Smooth muscle cell of the brain vasculature (primary cell): ENCODE data around the gene TMTC3.
"Not testable (repeated sequence)": the region's sequence is repeated elsewhere in the genome, so short reads cannot be mapped to it uniquely, and the experiment has no call there.

Experiments used
- DNase-seq: peaks from one replicate; pipeline ENCODE4 v3.0.0-alpha.2; 2012; ENCODE audit warnings: low read depth, low spot score

The TMTC3 gene

DNA sequence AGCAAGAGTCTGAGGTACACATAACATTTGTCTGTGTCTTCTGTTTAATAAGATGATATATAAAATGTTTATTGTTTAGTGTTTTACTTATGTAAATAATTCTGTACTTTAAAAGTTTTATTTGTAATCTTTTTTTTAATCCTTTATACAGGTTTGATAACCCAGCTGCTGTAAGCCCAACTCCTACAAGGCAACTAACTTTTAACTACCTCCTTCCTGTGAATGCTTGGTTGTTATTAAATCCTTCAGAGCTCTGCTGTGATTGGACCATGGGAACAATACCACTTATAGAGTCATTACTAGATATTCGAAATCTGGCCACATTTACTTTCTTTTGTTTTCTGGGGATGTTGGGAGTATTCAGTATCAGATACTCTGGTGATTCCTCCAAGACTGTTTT is 24.1 kb downstream of the TMTC3 start:
- DNase-seq: no peak

DNA sequence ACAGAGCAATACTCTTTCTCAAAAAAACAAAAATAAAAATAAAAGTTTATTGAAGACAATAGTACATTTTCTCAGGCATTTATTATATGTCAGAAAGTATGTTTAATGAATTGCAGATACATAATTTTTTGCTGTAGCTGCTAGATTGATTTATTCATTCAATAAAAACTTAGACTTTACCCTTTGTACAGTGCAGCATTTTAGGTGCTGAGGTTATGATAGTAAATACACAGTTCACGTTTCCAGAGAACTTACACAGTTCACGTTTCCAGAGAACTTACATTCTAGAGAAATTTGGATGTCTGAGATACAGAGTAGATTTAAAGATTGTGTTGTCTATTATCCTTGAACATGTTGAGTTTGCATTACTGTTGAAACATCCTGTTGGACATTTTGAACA is 25.3 kb downstream of the TMTC3 start:
- DNase-seq: no peak

DNA sequence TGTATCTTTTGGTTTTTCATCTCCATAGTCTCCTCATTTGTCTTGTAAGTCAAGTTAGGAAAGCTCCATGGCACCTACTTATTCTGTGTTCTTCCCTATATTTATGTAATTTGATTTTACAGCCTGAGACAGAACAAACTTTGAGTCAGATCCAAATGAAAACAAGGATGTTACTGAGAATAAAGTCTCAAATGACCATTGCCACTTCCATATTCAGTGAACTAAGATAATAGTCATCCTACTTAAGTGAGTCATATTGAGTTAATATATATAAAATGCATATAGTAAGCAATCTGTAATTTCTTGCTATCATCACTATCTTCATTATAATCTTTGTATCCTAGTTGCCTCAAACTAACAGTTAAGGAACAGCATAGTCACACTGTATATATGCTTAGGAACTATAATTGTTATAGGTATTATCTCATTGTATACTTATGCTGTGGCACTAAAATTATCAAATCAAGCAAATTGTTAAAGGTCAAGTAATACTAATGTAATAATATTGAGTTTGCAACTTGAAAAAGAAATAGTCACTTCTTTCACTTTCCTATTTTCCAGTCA is 30.8 kb downstream of the TMTC3 start:
- no peak for DNase-seq

DNA sequence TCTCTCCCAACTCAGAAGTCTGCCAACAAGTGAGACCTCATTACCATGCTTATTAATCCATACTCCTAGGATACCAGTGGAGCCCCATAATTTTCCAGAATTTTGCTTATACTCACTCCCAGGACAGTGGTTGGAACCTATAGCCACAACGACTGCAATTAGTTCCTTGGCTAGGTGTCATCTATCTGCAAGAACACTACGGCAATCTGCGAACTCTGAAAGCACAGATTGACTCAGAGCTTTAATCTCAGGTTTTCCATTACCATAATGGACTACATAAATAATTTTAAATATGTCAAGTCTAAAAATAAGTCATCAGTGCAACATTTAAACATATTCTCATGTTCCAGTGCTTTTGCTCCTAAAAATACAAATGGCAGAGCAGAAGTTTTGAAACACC is 33.4 kb downstream of the TMTC3 start:
- no peak for DNase-seq

DNA sequence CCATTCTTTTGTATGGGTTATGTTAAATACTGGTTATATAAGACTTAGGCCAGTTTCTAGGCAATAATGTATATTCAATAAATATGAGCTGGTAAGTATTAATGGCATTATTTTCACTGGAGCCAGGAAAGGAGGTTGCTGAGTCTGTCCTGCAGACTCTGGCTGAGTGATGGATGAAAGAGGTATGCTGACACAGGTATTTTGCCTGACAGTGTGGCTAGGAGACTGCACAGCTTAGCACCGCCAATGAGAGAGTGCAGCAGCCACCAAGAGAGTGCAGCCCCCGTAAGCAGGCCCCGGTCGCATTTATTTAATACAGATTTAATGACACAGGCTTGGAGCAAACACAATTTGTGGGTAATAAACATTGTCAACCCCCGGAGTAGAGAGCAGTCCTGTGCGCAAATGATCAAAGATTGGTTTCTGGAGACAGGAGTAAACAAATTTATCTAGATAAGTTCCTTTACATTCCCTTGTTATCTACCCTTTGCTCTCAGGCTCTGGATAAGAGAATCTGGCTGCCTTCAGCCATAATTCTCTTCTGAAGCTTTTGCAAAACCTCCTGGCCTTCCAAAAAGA is 37.4 kb downstream of the TMTC3 start:
- DNase-seq: no peak

DNA sequence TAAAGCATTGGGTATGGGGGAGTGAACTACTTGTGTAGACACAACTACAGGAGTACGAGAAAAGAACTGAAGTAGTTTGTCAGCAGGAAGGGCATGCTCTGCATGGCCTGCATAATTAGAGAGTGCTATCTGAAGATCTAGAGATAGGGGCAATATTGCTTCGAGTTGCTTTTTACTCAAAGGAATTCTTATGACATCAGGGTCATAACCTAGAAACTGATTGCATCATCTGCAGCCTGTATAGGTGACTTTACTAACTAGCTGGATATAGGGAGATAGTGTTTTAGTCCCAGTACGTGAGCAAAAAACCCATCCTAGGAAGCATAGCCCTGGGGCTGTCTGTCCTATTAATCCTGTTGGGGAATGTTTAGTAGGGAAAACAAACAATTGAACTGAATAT is 39.8 kb downstream of the TMTC3 start:
- no peak for DNase-seq

DNA sequence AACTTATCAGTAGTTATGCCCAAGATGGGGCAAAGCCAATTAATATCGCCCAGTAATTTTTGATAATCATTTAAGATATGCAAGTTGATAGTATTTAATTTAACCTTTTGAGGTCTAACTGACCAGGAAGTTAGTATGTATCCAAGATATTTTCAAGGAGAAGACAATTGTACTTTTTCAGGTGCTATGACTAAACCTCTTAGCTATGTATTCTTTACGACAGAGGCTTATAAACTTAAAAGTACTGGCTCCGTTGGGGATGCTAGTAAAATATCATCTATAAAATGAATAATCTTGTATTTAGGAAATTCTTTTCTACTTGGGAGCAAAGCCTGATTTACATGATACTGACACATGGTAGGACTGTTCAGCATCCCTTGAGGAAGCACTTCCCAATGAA is 40.3 kb downstream of the TMTC3 start:
- no peak for DNase-seq

DNA sequence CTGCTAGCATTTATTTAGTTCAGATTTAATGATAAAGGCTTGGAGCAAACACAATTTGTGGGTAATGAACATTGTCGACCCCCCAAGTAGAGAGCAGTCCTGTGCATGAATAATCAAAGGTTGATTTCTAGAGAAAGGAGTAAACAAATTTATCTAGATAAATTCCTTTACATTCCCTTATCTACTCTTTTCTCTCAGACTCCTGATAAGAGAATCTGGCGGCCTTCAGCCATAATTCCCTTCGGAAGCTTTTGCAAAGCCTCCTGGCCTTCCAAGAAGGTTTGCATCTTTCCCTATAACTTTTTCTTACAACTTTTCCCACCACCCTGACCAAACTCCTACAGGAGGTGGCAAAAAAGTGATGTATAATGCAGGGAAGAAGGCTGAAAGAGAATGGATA is 42.1 kb downstream of the TMTC3 start:
- no peak for DNase-seq

DNA sequence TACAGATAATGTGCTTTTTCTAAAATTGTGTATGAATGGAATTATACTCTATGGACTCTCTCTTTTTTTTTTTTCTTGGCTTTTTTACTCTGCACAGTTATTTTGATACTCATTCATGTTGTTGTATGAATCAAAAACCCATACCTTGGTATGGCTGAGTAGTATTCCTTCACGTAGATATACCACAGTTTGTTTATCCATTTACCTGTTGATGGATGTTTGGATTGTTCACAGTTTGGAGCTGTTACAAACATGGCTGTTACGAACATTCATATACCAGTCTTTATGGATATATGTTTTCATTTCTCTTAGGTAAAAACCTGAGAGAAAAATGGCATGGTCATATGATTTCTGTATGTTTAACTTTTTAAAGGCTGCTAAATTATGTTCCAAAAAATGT is 43.2 kb downstream of the TMTC3 start:
- no peak for DNase-seq

DNA sequence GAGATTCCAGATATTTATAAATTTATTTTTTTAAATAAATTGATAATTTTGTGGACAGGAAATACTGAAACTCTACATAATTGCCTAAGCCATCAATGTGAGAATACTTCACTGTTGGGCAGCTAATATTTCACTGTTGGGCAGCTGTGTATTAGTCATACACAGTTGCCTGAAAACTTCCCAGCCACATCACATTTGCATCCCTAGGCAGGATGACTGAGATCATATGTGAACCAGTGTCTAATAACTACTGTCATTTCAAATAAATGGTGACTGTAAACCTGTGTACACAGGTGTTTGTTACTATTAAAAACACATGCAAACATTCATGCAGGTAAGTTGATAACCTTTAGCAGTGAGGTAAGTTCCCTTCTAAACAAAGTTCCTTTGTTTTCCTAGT is 43.9 kb downstream of the TMTC3 start:
- DNase-seq: peak; percentile 35

DNA sequence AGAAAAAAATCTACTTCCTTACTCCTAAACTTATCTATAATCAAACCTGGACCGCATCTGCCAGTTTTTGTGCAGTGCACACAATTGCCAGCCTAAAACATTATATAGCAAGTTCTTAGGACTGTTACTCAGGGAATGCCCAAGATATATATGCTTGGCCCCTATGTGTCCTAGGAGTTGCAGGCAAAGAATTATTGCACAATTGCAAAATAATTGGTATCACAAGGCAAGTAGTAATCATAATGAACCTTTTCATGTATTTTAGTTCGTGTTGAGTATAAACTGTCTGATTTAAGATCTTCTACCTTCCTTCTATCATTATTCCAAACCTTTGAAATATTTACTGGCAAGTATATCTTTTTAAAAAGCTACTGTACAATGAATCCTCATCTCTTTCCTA is 45.5 kb downstream of the TMTC3 start:
- DNase-seq: no peak

DNA sequence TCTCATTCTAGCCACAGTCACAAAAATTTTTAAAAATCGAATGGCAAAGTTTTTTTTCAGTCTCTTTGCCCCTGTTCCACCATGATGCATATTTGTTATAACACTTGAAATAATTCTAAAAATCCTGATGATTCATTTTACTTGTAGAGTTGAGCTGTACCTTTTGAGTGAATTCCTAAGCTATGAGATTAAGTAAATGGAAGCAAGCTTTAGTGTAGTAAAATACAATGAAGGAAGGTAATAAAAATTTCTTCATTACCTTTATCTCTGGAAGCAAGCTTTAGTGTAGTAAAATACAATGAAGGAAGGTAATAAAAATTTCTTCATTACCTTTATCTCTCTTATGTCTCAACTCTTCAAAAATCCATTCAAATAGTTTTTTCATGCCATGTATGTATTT is 46.1 kb downstream of the TMTC3 start:
- DNase-seq: no peak

DNA sequence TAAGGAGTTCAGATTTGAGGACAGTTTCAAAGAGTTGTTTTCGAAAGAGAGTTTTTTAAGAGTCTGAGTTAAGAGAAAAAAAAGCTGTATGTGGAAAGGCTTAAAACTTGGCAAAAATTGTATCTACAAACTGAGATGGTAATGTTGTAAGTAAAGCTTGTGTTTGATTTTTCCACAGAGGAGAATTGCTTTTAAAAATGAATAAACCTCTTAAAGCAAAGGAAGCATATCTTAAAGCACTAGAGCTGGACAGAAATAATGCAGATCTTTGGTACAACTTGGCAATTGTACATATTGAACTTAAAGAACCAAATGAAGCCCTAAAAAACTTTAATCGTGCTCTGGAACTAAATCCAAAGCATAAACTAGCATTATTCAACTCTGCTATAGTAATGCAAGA is 50.3 kb downstream of the TMTC3 start:
- no peak for DNase-seq

DNA sequence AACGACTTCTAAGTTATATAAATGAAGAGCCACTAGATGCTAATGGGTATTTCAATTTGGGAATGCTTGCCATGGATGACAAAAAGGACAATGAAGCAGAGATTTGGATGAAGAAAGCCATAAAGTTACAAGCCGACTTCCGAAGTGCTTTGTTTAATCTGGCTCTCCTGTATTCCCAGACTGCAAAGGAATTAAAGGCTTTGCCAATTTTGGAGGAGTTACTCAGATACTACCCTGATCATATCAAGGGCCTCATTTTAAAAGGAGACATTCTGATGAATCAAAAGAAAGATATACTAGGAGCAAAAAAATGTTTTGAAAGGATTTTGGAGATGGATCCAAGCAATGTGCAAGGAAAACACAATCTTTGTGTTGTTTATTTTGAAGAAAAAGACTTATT is 52.8 kb downstream of the TMTC3 start:
- DNase-seq: no peak

DNA sequence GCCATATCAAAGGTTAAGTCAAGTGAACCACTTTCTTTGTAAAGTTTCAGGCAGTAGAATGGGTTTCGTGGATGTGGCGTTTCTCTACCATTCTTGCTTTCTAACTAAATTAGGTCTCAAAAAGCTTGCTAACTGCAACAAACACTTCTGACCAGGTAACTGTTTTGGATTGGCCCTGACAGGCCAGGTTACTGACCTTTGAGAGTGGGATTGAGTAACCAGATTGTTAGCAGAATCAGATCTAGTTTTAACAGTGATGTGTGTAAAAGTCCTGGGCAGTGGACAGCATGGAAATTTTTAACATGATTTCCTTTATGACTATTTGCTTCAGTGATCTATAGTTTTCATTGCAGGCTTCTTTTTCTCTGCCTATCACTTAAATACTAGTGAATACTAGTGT is 57.9 kb downstream of the TMTC3 start:
- DNase-seq: no peak

DNA sequence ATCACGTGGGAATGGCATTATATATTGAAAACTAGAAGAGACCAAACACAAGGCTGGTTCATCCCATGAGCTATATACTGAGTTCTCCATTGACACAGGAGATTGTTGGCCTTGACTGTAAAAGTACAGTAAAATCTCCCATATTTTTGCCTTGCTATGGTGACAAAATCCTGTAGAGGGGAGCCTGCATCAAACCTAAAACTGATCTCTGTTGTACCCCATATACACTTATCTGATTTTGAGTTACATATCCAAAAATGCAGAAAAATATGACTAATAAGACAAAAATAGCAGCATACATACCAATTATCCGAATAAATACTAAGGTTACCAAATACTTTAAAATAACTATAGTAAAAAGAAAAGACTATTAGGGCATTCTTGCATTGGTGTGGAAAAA is 60.4 kb downstream of the TMTC3 start:
- DNase-seq: no peak

DNA sequence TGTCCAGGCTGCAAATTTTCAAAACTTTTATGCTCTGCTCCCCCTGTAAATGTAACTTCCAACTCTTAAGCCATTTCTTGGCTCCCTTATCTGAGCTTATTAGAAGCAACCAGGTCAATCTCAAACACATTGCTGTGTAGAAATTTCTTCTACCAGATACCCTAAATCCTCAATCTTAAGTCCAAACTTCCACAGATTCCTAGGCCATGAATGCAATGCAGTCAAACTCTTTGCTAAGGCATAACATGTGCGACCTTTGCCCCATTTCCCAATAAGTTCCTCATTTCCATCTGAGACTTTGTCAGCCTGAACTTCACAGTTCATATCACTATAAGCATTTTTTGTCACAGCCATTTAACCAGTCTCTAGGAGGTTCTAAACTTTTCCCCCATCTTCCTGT is 64.5 kb downstream of the TMTC3 start:
- DNase-seq: no peak

DNA sequence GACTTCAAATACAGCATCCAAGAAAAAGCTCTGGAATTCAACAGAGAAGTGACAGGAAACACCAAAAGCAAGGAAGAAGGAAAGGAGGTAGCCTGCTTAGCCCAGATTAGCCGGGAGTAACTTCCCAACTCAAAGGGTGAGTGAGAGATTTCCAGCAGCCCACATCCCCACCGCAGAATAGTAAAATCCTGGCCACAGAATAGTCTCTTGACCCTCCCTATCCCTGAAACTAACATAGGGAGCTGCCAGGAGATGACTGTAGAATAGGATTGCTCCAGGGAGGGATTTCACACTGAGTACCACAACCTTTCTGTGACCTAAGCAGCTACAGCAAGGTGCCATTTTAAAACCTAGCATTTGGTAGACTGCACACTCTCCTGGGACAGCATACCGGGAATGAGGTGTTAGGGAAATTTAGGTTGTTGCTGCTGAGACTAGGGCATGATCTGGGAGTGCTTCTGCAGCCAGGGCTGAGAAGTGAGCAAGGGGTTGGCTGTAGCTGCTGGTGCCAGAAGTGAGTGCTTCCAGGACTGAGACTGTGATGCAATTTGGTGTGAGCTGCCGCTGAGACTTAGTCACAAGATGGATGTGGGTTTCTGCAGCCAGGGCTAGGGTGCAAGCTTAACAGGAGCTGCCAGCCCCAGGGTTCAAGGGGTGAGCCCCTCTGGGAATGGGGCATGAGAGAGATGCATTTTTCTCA is 66.0 kb downstream of the TMTC3 start:
- no peak for DNase-seq

DNA sequence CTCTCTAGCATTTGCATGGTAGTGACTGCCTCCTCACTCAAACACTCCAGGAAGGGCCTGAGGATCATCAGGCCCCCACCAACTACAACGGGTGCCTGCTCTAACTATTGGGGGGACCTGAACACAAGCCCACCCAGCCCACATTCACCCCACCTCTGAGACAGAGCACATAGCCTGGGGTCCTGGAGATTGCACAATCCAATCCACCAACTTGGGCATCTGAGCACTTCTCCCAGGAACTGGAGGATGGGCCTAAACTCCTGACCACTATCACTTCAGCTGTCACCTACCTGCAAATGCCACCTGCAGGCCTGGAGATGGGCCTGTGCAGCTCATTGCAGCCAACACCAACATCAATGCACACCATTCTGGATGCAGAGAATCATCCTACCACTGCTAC is 66.6 kb downstream of the TMTC3 start:
- DNase-seq: no peak

DNA sequence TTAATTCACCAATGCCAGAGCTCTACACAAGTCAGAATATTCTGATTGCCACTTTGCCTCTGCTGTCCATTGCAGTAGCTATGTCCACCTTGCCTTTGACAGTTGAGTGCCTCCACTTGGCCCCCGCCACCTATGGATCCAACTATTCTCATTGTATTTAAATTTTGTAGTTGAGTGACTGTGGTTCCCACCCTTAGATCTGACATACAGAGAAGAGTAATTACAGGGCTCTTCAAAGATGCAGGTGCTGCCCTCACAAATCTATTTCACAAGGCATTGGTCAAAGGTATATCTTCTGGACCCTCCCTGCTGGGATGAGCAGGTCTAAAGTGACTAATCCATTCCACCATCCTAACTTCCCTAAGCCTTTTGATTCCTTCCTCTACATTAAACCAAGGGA is 68.2 kb downstream of the TMTC3 start:
- not testable (repeated sequence) for DNase-seq

DNA sequence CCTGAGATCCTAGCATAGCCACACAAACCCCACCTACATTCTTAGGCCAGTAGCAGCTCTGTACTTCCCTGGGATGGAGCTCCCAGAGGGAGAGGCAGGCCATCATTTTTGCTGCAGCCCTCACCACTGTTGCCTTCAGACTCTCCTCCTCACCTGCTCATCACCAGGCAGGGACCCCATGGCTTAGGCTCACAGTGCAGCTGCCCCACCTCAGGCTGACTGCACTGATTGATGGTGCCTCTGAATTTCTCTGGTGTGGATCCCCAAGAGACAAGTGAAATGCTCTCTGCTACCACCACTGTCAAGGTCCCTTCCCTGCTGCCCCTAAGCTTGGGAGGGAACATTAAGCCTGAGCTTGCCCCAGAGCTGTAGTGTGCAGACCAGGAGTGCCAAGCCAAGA is 76.2 kb downstream of the TMTC3 start:
- DNase-seq: no peak

DNA sequence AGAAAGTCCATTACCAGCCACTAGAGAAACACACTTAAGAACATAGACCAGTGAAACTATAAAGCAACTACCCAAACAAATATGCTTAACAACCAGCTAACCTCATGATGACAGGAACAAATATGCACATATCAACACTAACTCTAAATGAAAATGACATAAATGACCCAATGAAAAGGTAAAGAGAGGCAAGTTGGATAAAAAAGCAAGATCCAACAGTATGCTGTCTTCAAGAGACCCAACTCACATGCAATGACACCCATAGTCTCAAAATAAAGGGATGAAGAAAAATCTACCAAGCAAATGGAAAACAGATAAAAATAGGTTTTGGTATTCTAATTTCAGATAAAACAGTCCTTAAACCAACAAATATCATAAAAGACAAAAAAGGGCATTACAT is 77.8 kb downstream of the TMTC3 start:
- no peak for DNase-seq

DNA sequence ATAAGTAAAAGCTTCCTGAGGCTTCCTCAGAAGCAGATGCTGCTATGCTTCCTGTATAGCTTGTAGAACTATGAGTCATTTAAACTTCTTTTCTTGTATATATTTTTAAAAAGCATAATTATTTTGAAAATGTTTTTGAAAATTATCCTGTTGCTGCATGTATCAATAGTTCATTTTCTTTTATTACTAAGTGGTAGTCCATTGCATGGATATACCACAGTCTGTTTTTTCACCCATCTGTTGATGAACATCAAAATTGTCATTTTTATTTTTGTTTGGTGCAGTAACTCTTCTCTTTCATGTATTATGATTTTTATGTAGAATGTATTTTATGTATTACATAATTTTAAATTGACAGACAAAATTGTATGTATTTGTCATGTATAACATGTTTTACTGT is 81.4 kb downstream of the TMTC3 start:
- DNase-seq: no peak

DNA sequence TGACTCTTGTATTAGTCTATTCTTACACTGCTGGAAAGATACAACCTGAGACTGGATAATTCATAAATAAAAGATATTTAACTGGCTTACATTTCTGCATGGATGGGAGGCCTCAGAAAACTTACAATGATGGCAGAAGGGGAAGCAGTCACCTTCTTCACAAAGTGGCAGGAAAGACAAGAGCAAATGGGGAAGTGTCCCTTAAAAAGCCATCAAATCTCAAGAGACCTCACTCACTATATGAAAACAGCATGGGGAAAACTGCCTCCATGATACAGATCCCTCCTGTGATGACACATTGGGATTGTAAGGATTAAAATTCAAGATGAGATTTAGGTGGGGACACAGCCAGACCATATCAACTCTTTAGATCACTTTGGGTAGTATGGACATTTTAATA is 83.7 kb downstream of the TMTC3 start:
- DNase-seq: no peak
